ENCODE data around the gene KCNN2. TPM values are rescaled to one million over a fixed set of nuclear protein-coding genes. Genes with fewer than 3 reads are reported as not detected.

Gene KCNN2
- total and polyA plus RNA-seq, 2 donors (not counting 3 experiments of a cell fraction or from before 2014, with no cell fraction given) = 0.32 to 1.9 TPM

- no peaks in the 10 kb centered on the region for H3K9me1 ChIP-seq (replicated peaks; ENCODE audit: control insufficient read depth, extremely low read depth, insufficient read depth, low read length)
- DNase-seq (ENCODE audit: low read depth, low spot score) = no peak
- H3K27me3 ChIP-seq (ENCODE audit: control insufficient read depth in 2 of 2, insufficient read depth in 2 of 2, low read length in 2 of 2) = peaks cover 16 to 35% of the 10 kb centered on the region in 2 experiments
- H2AFZ ChIP-seq (ENCODE audit: low read depth, low read length) = no peak overlapping the region
- dilution Hi-C loops (cut with MboI; ENCODE audit: extremely low pct_ligation_motif_present, low sequenced_read_pairs) (no loop called here), intact Hi-C loops (cut with micrococcal nuclease) (no loop called here)
- H3K4me1 ChIP-seq (ENCODE audit: control insufficient read depth, extremely low read depth, insufficient read depth, low read length) = peaks cover 1% of the 10 kb centered on the region
- H3K36me3 ChIP-seq (ENCODE audit: control insufficient read depth in 2 of 2, extremely low read depth in 1 of 2, insufficient read depth in 2 of 2, low read length in 2 of 2) = no peaks in the 10 kb centered on the region
- no peak overlapping the region for H3K27ac ChIP-seq (ENCODE audit: insufficient read depth, low read depth, low read length)
- no peak overlapping the region for H3K9ac ChIP-seq (replicated peaks; ENCODE audit: extremely low read depth, insufficient read depth, low read length)
- TF ChIP-seq JUN (IDR thresholded peaks at IDR 0.05; ENCODE audit: borderline replicate concordance, insufficient read depth, insufficient read length, low read depth) (no peak), MYC (IDR thresholded peaks at IDR 0.05; ENCODE audit: low read depth, low read length) (no peak), CTCF (IDR thresholded peaks at IDR 0.05; ENCODE audit: extremely low read depth in 1 of 2, insufficient read depth in 1 of 2, low read depth in 1 of 2, low read length in 2 of 2) (no peak), POLR2AphosphoS5 (IDR thresholded peaks at IDR 0.05; ENCODE audit: insufficient read depth, low read depth, low read length) (no peak), FOS (IDR thresholded peaks at IDR 0.05; ENCODE audit: borderline replicate concordance, insufficient read depth, low read length) (no peak), POLR2A (IDR thresholded peaks at IDR 0.05; ENCODE audit: low read depth, low read length) (no peak), EZH2 (IDR thresholded peaks at IDR 0.05; ENCODE audit: borderline replicate concordance, low read depth, low read length, severe bottlenecking) (no peak), GATA2 (IDR thresholded peaks at IDR 0.05; ENCODE audit: insufficient read depth, insufficient read length, low read depth, low read length) (no peak), MAX (IDR thresholded peaks at IDR 0.05; ENCODE audit: insufficient read depth, insufficient read length) (no peak)
- no peaks in the 10 kb centered on the region for H3K79me2 ChIP-seq (ENCODE audit: control insufficient read depth, insufficient read depth, low read length)
- no peak for FAIRE-seq
- no peaks in the 10 kb centered on the region for H4K20me1 ChIP-seq (replicated peaks; ENCODE audit: control insufficient read depth, extremely low read depth, insufficient read depth, low read length)
- ChIA-PET CTCF (interaction anchor here (1.3 kb wide), 1 partner anchor 743 kb away, joined by 4 read pairs; no protein-coding TSS in a partner anchor), POLR2A (no interaction called here)
- H3K9me3 ChIP-seq (replicated peaks; ENCODE audit: control insufficient read depth, insufficient read depth, low read length) = no peaks in the 10 kb centered on the region
- no peak overlapping the region for H3K4me3 ChIP-seq (replicated peaks in 1 of 3; ENCODE audit: insufficient read depth in 1 of 3, low read depth in 1 of 3, low read length in 3 of 3)
- no TSS peak for BruUV-seq (replicated peaks)
- no peak overlapping the region for H3K4me2 ChIP-seq (ENCODE audit: insufficient read depth, low read length)
These were observed 6.6 kb upstream of the KCNN2 start for GRCh38 chr5:114355086-114355830.

Measured in endothelial cell of umbilical vein (primary cell).